ENCODE measurements around the gene DYNC1I2.

The DYNC1I2 gene

DNA sequence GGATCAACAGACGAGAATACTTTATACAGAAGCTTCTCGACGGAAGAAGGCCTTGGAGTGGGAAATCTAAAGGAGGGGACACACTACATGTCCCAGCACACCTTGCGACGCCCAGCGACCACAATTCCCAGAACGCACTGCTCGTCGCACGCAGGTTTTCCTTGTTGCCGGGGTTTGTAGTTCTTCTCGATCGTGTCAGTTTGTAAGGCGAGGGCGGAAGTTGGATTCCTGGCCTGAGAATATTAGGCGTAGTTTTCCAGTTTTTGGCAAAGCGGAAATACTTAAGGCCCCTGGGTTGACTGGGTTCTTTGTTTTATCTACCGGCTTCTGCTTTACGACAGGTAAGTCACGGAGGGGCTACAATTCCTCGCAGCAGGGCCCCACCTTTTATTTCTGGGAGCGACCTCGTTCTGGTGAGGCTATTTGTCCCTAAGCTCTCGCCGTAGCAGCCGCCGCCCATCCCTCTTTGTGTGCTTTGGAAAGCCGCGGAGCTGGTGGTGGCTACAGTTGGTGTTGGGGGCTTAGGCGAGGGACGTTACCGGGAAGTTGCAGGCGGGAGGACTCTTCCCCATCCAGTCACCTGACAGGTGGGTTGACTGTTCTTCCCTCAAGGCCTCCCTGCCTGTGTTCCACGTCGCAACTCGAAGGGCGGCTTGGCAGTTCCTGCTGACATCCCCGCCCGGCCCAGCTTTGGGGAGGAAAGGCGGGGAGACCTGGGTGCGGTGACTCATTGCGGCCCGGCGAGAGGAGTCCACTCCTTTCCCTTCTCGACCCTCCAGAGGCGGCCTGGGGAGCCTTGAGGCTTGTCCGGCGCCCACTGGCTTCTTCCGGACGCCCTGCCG, at the start of gene DYNC1I2:
Gene DYNC1I2 (plus strand): TSS at position 183 of the 842 bp plus-strand sequence. CDS start 2,687 bp downstream, outside the sequence.
- DNase-seq: peak; percentile 35 to 56 (median 46)

DNA sequence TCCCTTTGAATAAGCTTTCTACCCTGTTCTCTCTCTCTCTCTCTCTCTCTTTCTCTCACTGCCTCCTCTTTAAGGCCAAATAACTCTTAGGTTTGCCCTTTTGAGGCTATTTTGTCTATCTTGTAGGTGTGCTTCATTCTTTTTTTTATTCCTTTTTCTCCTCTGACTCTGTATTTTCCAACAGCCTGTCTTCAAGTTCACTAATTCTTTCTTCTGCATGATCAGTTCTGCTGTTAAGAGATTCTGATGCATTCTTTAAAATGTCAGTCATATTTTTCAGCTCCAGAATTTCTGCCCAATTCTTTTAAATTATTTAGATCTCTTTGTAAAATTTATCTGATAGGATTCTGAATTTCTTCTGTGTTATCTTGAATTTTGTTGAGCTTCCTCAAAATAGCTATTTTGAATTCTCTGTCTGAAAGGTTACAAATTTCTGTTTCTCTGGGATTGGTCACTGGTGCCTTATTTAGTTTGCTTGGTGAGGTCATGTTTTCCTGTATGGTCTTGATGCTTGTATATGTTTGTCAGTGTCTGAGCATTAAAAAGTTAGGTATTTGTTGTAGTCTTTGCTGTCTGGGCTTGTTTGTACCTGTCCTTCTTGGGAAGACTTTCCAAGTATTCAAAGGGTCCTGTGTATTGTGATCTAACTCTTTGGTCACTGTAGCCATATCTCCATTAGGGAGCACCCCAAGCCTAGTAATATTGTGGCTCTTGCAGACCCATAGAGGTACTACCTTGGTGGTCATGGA, 35.4 kb upstream of the DYNC1I2 start:
- no peak for DNase-seq

DNA sequence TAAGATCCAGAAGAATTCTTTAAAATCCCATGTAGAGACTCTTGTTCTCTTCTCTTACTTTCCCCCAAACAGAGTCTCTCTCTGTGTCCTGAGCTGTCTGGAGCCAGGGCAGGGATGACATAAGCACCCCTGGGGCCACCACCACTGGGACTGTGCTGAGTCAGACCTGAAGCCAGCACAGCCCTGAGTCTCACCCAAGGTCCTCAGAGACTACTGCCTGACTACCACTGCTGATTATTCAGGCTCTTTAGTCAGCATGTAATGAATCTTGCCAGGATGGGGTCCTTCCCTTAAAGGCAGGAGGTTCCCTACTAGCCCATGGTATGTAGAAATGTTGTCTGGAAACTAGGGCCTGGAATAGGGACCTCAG, 34.9 kb upstream of the DYNC1I2 start:
- no peak for DNase-seq

DNA sequence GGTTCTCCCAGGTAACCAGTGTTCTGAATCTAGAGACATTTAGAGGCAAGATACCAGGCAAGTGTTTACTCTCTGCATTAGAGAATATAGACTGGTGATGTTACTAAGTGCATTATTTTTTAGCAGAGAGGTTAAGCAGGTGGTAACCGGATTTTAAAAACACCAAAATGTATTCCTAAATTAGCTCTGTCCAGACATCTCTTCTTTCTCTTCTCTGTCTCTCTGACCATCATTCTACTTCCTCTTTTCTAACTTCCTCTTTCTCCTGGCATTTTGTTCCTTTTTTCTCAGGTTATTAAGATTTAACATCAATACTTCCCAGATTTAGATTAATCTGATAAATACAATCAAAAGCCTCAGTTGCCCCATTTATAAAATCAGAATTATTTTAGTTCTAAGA, 31.7 kb upstream of the DYNC1I2 start:
- DNase-seq: no peak

DNA sequence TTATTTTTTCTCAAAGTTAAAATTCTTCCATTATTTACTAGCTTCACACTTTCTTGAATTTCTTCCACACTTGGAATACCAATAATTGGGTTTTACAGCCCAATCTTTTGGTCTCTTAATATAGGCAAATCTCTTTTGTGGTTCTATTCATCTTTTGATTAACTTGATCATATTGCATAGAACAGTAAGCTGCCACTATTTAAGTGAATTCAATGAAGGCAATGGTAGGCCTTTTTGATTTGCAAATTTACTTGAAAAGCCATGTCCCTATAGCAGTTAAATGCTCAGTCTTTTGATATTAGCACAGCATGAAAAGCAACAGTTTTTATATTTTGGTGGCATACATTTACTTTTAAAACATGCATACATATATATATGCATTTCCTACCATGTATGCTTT, 20.2 kb upstream of the DYNC1I2 start:
- DNase-seq: no peak

DNA sequence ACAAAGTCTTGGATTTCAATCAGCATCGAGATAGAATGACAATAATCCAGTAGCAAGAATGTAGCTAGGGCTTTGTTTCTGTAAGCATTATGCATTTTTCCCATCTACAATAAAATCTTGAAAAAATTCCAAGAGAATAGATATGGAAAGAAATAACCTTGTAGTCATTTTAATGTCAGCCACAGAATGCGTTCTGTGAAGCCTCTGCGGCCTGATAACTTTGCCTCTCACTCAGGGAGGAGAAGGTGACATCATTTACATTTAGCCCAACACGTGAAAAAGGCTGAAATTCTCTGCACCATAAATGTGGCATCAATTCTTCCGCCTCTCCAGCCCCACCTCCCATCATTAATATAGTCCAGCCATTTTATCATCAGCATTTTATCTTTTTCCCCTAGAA, 19.1 kb upstream of the DYNC1I2 start:
- no peak for DNase-seq

DNA sequence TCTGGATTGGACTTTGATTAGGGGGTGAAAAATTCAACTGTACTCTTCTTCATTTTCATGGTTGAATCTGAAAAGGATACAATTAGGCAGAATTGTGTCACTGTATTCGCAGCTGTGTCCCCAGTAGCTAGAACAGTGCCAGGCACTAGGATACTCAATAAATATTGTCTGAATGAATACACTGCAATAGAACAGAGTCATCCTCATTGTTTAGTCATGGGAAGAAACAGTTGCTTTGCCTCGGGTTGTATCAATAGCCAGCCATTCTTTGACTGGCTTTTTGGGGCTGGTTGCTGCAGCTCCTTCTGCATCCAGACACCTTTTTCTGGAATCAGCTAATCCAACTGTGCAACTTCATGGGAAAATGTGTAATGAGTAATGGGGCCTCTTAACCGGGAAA, 18.1 kb upstream of the DYNC1I2 start:
- no peak for DNase-seq

DNA sequence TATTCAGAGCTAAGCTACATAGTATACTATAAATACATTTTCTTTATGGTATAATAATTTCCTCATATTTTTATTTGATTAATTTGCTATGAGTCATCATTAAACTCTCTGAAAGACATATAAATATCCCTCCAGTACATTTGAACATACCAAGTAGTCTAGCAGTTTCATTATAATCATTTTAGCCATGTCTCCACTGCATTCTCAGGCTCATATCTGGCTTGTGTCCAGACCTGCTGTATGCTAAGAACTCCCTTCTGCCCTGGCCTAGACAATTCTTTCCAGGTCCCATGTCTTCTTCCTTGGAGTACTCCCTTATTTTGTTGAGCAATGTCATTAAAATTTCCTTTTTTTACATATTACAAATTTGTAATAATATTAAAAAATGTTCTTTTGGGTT, 16.6 kb upstream of the DYNC1I2 start:
- no peak for DNase-seq

DNA sequence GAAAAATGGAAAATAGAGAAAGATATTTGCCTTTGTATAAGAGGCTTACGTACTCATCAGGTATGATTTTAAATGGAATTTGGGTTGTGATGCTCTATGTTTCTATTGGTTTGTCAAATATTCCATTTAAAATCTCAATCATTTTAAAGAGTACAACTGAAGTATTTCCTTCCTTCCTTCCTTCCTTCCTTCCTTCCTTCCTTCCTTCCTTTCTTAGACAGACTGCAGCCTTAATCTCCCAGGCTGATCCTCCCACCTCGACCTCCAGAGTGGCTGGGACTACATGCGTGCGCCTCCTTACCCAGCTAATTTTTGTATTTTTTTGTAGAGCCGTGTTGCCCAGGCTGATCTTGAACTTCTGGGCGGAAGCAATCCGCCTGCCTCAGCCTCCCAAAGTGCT, 15.4 kb upstream of the DYNC1I2 start:
- no peak for DNase-seq

DNA sequence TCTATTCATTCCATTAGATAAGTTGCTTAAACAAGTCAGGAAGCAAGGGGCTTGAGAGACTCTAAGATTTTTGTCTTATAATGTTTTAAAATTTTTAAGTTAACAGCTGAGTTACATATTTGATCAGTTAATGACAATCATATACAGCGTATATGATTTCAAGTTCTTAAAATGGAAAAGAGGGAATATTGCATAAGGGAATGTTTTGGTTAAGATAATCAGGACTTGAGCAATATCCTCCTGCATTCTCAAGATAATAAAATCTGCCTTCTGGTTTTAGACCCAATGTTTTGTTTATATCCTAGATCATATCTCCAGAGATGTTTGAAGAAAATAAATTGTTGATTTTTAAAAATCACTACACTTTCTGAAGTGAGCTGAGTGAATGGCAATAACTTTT, 13.4 kb upstream of the DYNC1I2 start:
- DNase-seq: no peak

DNA sequence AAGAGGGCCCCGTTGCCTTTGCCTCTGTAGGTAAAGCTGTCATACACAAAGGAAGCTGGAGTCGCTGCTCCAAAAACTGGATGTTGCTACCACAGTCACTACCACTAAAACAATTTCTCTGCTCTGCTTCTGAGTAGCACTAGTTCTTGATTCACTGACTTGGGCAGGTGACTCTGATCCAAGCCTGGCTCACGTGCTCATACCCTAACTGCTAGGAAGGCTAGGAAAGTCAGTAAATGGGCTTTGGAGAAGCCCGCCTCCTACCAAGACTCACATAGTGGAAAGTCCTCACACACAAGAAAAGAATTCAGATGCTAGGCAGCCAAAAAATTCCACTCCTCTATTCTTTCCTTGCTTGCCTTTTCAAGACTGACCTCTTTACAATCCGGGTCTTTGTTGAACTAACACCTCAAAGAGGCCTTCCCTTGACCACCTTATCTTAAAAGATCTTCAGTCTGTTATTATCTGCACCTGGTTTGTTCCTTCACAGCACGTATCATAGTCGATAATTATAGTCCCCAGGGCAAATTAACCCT, 11.4 kb upstream of the DYNC1I2 start:
- DNase-seq: no peak

DNA sequence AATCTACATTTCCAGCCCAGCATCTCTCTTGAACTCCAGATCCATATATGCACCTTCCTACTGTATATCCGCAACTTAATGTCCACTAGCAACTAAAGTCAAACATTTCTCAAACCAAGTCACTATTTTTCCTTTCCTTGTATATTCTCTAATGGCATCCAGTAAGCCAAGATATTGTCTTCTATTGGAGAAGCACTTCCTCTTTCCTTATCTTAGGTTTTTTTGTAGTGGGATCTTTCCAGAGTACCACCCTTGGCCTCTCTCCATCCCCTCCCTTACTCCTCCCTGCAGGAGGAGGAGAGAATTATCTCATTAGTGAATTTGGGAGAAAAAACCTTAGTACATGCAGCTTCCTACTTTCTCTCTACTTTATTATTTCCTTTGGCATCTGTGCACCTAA, 8.7 kb upstream of the DYNC1I2 start:
- no peak for DNase-seq

DNA sequence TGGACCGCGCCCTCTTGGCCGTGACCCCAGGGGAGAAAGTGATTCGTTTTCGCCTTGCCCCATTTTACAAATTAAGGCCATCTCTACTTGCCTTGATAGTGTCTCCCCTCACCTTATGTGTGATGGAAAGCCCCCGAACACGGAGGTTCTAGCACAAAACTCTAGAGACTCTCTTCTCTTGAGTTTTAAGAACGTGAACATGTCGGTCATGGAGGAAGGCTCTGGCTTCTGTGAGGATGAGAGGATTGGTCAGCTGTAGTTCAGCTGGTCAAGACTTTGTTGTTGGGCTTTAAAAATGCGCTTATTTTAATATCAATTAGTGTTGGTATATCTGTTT, 828 bp downstream of the DYNC1I2 start:
- no peak for DNase-seq

DNA sequence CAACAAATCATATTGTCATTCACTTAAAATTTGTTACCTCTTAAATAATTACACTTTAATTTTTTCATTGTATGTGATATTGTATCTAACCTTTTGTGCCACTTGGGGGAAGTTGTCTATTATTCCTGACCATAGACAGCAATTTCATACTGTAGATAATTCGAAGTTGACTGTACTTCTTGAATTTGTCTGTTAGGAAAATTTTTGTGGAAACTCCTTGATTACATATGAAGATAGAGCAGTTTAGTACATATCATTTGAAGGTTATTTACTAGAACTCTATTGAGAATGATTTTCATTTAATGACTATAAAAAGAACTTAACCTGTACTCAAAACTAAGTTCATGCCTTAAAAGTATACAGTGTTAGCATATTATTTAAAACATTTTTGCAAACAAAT, 5.1 kb downstream of the DYNC1I2 start:
- DNase-seq: no peak

DNA sequence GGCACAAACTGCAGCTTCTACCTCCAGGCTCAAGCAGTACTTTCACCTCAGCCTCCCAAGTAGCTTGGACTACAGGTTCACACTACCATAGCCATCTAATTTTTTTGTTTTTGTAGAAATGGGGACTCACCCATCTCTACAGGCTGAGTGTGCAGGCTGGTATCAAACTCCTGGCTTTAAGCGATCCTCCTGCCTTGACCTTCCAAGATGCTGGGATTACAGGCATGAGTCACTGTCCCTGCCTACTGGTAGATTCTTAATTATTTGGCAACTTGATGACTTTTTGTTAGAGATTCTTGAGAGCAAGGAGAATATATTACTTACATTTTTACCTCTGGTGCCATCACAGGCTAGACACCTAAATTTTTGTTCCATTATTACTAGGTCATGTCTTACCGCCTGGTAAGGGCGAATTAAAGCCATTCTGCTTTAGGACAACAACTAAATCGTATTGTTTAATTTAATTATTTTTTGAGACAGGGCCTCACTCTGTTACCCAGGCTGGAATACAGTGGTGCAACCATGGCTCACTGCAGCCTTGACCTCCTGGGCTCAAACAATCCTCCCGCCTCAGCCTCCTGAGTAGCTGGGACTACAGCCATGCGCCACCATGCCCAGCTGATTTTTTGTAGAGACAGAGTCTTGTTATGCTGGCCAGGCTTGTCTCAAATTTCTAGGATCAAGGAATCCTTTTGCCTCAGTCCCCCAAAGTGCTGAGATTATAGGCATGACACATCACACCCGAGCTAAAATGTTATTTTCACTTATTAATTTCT, 15.7 kb downstream of the DYNC1I2 start:
- DNase-seq: no peak

DNA sequence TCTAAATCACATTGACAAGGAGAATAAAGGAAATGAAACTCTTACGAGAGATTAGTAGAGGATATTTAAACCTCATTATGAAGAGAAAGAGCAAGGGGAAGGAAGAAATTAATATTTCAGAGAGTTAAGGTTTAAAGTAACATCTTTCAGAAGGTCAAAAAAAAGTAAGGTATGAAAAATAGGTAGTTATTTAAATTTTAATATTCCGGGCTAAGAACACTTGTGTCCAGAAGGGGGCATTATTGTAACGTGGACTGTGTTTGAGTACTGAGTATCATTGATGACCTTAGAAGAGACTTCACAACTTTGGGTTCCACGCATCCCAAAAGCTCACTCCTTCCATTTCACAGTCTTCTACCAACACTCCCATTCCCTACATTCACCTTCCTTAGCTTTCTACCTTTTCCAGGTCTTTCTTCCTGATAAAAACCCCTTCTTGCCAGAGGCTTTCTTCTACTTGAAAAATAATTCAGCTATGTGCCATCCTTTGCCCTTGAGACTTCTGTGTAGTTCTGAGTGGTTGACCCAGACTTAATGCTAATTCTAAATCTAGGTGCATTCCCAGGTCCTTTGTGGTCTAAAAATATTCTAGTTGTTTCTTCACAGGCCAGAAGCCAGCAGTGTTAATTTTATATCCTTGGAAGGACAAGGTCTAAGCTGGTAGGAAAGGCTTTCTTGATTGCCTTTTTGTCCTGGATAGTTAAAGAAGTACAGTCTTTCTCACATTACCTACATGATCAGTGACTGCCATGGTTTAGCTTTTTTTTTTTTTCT, 16.5 kb downstream of the DYNC1I2 start:
- DNase-seq: no peak

DNA sequence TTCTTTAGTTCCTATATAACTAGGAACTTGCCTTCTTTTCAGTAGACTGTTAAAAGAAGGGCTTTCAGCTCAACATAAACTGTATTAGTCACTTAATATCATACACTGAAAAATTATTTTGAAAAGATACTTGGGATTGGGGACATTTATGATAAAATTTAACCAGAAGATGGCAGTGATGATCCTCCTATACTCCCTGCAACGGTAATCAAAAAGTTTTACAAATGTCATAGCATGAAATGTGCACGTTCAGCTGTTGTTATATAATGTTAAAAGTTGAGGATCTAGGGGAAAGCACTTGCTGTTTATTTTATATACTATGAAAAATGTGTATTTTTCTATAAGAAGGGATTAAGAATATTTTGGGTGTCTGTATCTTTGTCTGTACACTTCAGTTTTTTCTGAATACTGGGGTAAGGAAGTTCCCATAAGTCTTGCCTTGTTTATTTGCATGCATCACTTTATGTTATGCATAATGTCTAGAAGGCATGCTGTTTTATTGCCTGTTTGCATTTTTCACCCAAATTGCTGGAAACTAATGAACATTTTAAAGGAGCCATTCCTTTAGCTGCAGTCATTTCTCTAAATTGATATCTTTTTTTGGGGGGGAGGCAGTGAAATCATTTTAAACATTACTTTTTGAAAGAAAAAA, 19.0 kb downstream of the DYNC1I2 start:
- DNase-seq: no peak

DNA sequence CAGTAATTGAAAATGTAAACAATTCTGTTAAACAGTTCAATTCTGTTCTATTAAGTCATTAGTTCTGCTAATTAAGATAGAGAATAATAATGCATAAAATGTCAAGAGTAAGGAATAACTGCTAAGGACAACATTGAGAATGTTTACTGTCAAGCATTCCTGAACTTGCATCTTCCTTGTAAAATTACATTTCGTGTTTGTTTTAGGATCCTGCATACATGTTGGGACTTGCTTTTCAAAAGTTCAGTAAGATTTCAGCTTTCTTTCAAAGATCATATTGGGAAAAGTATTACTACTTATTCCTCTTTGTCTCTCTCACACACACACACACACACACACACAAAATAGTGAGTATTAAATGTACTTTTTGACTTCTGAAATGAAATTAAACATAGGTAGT, 20.5 kb downstream of the DYNC1I2 start:
- no peak for DNase-seq

DNA sequence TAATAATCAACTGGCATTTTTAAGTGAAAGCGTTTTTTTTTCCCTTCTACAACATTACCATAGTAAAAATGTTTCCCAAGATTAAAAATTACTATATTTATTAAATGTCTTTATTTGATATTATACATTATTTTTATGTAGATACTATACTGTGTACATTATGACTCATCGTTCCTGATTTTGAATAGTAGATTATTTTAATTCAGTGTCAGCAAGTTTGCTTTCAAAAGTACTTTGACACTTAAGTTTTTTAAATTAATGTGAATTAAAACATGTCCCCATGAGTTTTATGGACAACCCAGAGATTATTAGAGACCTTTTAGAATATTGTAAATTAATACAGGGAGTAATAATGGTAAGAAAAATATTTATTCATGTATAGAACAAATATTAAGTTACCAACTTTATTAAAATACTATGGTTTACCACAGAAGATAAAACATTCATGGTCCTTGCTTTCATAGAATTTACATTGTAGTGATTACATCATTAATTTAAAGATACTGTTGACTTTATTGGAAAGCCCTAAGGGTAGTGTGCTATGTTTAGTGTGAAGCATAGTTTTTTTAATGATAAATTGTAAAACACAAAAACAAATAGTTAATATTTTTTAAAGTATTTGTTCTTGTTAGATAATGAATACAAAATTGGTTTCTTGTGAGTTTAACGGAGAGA, 21.9 kb downstream of the DYNC1I2 start:
- no peak for DNase-seq

DNA sequence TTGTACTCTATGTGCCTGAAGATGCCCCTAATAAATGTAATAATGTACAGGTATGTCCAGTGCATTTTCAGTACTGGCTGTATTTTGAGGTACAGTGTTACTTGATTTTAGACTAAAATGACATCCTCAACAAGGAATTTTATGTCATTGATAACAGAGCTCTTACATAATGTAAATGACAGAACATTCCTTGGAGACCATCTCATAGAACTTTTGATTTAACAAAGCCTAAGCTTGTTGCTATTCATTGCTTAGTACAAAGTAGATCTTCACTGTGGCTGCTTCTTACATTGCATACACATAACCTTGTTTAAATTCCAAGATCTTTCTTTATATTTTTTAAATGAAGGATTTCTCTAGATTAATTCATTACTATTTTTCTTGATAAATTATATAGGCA, 24.1 kb downstream of the DYNC1I2 start:
- DNase-seq: no peak

DNA sequence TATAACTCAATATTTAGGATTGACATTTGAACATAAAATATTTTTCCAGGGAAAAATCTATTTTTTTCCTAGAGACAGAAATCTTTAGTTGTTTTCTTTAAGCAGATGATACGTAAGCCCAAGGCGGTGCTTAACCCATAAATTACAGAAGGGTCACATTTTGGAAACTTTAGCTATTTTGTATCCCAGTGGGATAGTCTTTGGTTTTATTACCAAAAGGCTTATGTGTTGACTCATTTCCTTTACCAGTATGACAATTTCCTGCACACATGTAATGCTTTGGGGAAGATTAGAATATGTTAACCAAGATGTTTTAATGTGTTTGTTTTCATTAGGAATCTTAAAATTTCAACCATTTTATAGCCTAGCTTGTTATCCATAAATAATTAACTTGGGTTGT, 24.8 kb downstream of the DYNC1I2 start:
- DNase-seq: no peak

DNA sequence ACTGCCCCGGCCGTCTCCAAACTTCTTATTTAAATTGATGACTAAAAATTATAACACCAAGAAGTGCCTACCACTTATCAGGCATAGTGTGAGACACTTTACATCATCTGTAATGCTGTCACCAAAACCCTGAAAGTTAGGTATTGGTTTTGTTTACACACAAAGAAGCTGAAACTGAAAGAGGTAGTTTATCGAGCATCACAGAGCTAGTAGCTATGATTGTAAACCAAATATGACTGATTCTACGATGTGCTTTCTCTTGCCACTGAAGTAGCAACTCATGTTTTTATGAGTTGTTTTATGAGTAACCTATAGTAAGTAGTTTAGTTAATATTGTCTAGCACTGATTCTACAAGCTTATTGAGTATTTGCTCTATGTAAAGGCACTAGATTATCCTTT, 31.5 kb downstream of the DYNC1I2 start:
- DNase-seq: no peak
